ENCODE results near the gene H3-3A. TPM values are rescaled to one million over a fixed set of nuclear protein-coding genes. Genes with fewer than 3 reads are reported as not detected.

H3-3A gene
- polyA plus RNA-seq, 1 donor from 2014 or later: 2,124 TPM

GRCh38 chr1:226072347-226072746 is 9.8 kb downstream of the H3-3A start:
- Histone ChIP-seq H3K9ac (ENCODE audit: low read length) (no peak overlapping the region), H3K27me3 (ENCODE audit: insufficient read depth, low read depth, low read length) (no peaks in the 10 kb centered on the region), H3F3A (ENCODE audit: insufficient read depth, low read length, poor library complexity, severe bottlenecking) (no peaks in the 10 kb centered on the region), H4K20me1 (ENCODE audit: insufficient read depth) (peaks cover 46% of the 10 kb centered on the region), H3K79me2 (replicated peaks; ENCODE audit: insufficient read depth, low read length) (peaks cover 49% of the 10 kb centered on the region), H3K9me3 (ENCODE audit: low read length) (no peaks in the 10 kb centered on the region), H3K9me2 (ENCODE audit: insufficient read depth, low read length) (no peaks in the 10 kb centered on the region), H3K4me2 (ENCODE audit: low read length) (no peak overlapping the region), H3K4me3 (ENCODE audit: low read length) (no peak overlapping the region), H3K36me3 (ENCODE audit: insufficient read depth, low read length) (peaks cover 12% of the 10 kb centered on the region), H2AFZ (ENCODE audit: low read depth, low read length) (no peak overlapping the region), H3K27ac (ENCODE audit: low read length) (no peak overlapping the region)
- TF ChIP-seq TAF1 (IDR thresholded peaks at IDR 0.05; ENCODE audit: low read depth): no peak

GRCh38 chr1:226073184-226073950 is 10.9 kb downstream of the H3-3A start:
- no peak overlapping the region for H3K4me3 ChIP-seq (ENCODE audit: low read length)
- peaks cover 38% of the 10 kb centered on the region for H3K79me2 ChIP-seq (replicated peaks; ENCODE audit: insufficient read depth, low read length)
- H3K4me2 ChIP-seq (ENCODE audit: low read length): no peak overlapping the region
- no peak overlapping the region for H3K9ac ChIP-seq (ENCODE audit: low read length)
- H2AFZ ChIP-seq (ENCODE audit: low read depth, low read length): no peak overlapping the region
- H3K9me3 ChIP-seq (ENCODE audit: low read length): no peaks in the 10 kb centered on the region
- no peak for TF ChIP-seq RAD21 (conservative IDR thresholded peaks at IDR 0.05)
- TF ChIP-seq EP300 (conservative IDR thresholded peaks at IDR 0.05; ENCODE audit: poor library complexity, severe bottlenecking): no peak
- TF ChIP-seq POLR2AphosphoS5 (IDR thresholded peaks at IDR 0.05): no peak
- TF ChIP-seq CTCF (IDR thresholded peaks at IDR 0.05; ENCODE audit: poor library complexity, severe bottlenecking): no peak
- no peak for TF ChIP-seq SMC3 (conservative IDR thresholded peaks at IDR 0.05; ENCODE audit: poor library complexity)
- TF ChIP-seq TAF1 (IDR thresholded peaks at IDR 0.05; ENCODE audit: low read depth): no peak
- TF ChIP-seq MXI1 (conservative IDR thresholded peaks at IDR 0.05; ENCODE audit: poor library complexity, severe bottlenecking): no peak
- TF ChIP-seq, protein P1, sequence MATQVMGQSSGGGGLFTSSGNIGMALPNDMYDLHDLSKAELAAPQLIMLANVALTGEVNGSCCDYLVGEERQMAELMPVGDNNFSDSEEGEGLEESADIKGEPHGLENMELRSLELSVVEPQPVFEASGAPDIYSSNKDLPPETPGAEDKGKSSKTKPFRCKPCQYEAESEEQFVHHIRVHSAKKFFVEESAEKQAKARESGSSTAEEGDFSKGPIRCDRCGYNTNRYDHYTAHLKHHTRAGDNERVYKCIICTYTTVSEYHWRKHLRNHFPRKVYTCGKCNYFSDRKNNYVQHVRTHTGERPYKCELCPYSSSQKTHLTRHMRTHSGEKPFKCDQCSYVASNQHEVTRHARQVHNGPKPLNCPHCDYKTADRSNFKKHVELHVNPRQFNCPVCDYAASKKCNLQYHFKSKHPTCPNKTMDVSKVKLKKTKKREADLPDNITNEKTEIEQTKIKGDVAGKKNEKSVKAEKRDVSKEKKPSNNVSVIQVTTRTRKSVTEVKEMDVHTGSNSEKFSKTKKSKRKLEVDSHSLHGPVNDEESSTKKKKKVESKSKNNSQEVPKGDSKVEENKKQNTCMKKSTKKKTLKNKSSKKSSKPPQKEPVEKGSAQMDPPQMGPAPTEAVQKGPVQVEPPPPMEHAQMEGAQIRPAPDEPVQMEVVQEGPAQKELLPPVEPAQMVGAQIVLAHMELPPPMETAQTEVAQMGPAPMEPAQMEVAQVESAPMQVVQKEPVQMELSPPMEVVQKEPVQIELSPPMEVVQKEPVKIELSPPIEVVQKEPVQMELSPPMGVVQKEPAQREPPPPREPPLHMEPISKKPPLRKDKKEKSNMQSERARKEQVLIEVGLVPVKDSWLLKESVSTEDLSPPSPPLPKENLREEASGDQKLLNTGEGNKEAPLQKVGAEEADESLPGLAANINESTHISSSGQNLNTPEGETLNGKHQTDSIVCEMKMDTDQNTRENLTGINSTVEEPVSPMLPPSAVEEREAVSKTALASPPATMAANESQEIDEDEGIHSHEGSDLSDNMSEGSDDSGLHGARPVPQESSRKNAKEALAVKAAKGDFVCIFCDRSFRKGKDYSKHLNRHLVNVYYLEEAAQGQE (IDR thresholded peaks at IDR 0.05; ENCODE audit: borderline replicate concordance): no peak
- TF ChIP-seq EZH2 (IDR thresholded peaks at IDR 0.05; ENCODE audit: borderline replicate concordance, insufficient read depth, low read length, poor library complexity, severe bottlenecking): no peak
- H3K27me3 ChIP-seq (ENCODE audit: insufficient read depth, low read depth, low read length): no peaks in the 10 kb centered on the region
- H4K20me1 ChIP-seq (ENCODE audit: insufficient read depth): peaks cover 36% of the 10 kb centered on the region
- H3K9me2 ChIP-seq (ENCODE audit: insufficient read depth, low read length): no peaks in the 10 kb centered on the region
- H3K36me3 ChIP-seq (ENCODE audit: insufficient read depth, low read length): peaks cover 6% of the 10 kb centered on the region
- H3K27ac ChIP-seq (ENCODE audit: low read length): no peak overlapping the region
- no peaks in the 10 kb centered on the region for H3F3A ChIP-seq (ENCODE audit: insufficient read depth, low read length, poor library complexity, severe bottlenecking)

Data from neural cell (in vitro differentiated cells).